Smooth muscle cell (in vitro differentiated cells): ENCODE data around the gene TTC32. TPM values are rescaled to one million over a fixed set of nuclear protein-coding genes. Genes with fewer than 3 reads are reported as not detected.

Source experiments
- DNase-seq: peaks from one replicate; lab custom pipeline; 2025; ENCODE audit not compliant: unreplicated experiment; lab: John Stamatoyannopoulos, UW
- H2AFZ ChIP-seq: fragments of 200-600 bp; sonication (generic); 2 replicates; pipeline ENCODE4 v1.6.0; 2016; ENCODE audit warnings: antibody characterized with exemption, low read depth, mild to moderate bottlenecking
- H3F3A ChIP-seq: fragments of 200-600 bp; sonication (generic); 2 replicates; pipeline ENCODE4 v1.6.0; 2017; ENCODE audit warnings: antibody characterized with exemption, low read depth
- H3K27ac ChIP-seq: fragments of 200-600 bp; sonication (generic); 2 replicates; pipeline ENCODE4 v1.5.1; 2016; ENCODE audit warnings: low read depth, mild to moderate bottlenecking
- H3K27me3 ChIP-seq: fragments of 200-600 bp; sonication (generic); 2 replicates; pipeline ENCODE4 v1.6.1; 2016; ENCODE audit warnings: low read depth, mild to moderate bottlenecking
- H3K36me3 ChIP-seq: fragments of 200-600 bp; sonication (generic); 2 replicates; pipeline ENCODE4 v1.5.1; 2016; ENCODE audit warnings: low read depth
- H3K4me1 ChIP-seq: fragments of 200-600 bp; sonication (generic); 2 replicates; pipeline ENCODE4 v1.5.1; 2016; ENCODE audit warnings: low read depth
- H3K4me2 ChIP-seq: fragments of 200-600 bp; sonication (generic); 2 replicates; pipeline ENCODE4 v1.6.0; 2016; ENCODE audit warnings: mild to moderate bottlenecking
- H3K4me3 ChIP-seq: fragments of 200-600 bp; sonication (generic); 2 replicates; pipeline ENCODE4 v1.5.1; 2016; ENCODE audit warnings: mild to moderate bottlenecking
- H3K79me2 ChIP-seq: fragments of 200-600 bp; sonication (generic); 2 replicates; pipeline ENCODE4 v1.6.0; 2016; ENCODE audit warnings: low read depth, mild to moderate bottlenecking
- H3K9ac ChIP-seq: fragments of 200-600 bp; sonication (generic); 2 replicates; pipeline ENCODE4 v1.6.0; 2016; ENCODE audit warnings: low read depth
- H3K9me3 ChIP-seq: fragments of 200-600 bp; sonication (generic); replicated peaks from 2 replicates; pipeline ENCODE4 v1.5.1; 2016; ENCODE audit warnings: low read depth
- H4K20me1 ChIP-seq: fragments of 200-600 bp; sonication (generic); 2 replicates; pipeline ENCODE4 v1.6.0; 2016; ENCODE audit warnings: low read depth
- WGBS: methylation state at CpG from one replicate; pipeline ENCODE4 v1.1.7; 2016; ENCODE audit warnings: low lambda C conversion rate; 5-methylcytosine and 5-hydroxymethylcytosine counted together
- polyA plus RNA-seq: library from polyadenylated mRNA; unstranded; fragments of >200 nt; fragmentation: Nextera tagmentation; extraction: Ambion mirVana; gene quantifications from 2 replicates; pipeline ENCODE4 v1.2.1, GENCODE V29; 2016
- total RNA-seq: library from RNA; depleted of rRNA; stranded (reverse); fragments of >200 nt; gene quantifications from 2 replicates; pipeline ENCODE4 v1.2.3, GENCODE V29; 2014
- TF ChIP-seq, protein P1 (sequence below): fragments of 200-600 bp; sonication (generic); IDR thresholded peaks from 2 replicates; pipeline ENCODE4 v1.5.1; 2017; ENCODE audit warnings: borderline replicate concordance, mild to moderate bottlenecking, antibody characterized with exemption; ENCODE audit not compliant: insufficient read depth, poor library complexity, severe bottlenecking

Gene TTC32
- total and polyA plus RNA-seq, 2 experiments from 2014 or later: 5.2 to 6.2 TPM

DNA sequence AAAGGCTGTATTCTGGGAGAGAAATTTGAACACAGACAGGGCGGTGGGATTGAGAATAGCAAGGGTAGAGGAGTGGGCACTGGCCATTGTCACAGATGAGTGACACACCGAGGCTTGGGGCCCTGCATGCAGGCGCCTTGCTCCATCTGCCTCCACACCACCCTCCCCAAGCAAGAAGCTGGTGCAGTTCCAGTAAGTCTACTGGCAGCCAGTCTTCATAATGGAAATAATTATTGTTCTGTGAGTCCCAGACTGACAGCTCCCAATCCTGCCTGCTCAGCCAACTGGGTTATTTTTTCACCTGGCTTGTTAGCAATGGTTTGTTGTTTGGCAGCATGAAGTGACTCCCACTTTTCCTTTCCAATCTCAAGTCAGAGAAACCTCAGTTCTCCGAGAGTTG, 13.0 kb downstream of the TTC32 start:
- no peaks in the 10 kb centered on the region for H3F3A ChIP-seq
- DNase-seq: no peak
- H3K36me3 ChIP-seq: no peaks in the 10 kb centered on the region
- H3K9ac ChIP-seq: no peak overlapping the region
- H4K20me1 ChIP-seq: peaks cover 18% of the 10 kb centered on the region
- no peaks in the 10 kb centered on the region for H3K9me3 ChIP-seq
- no peak overlapping the region for H2AFZ ChIP-seq
- H3K27me3 ChIP-seq: no peaks in the 10 kb centered on the region
- 93% methylated on average over 4 of the region's 4 CpGs for WGBS
- H3K4me1 ChIP-seq: no peaks in the 10 kb centered on the region
- no peak overlapping the region for H3K4me3 ChIP-seq
- TF ChIP-seq, protein P1, sequence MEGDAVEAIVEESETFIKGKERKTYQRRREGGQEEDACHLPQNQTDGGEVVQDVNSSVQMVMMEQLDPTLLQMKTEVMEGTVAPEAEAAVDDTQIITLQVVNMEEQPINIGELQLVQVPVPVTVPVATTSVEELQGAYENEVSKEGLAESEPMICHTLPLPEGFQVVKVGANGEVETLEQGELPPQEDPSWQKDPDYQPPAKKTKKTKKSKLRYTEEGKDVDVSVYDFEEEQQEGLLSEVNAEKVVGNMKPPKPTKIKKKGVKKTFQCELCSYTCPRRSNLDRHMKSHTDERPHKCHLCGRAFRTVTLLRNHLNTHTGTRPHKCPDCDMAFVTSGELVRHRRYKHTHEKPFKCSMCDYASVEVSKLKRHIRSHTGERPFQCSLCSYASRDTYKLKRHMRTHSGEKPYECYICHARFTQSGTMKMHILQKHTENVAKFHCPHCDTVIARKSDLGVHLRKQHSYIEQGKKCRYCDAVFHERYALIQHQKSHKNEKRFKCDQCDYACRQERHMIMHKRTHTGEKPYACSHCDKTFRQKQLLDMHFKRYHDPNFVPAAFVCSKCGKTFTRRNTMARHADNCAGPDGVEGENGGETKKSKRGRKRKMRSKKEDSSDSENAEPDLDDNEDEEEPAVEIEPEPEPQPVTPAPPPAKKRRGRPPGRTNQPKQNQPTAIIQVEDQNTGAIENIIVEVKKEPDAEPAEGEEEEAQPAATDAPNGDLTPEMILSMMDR: no peak
- no peak overlapping the region for H3K4me2 ChIP-seq
- no peaks in the 10 kb centered on the region for H3K79me2 ChIP-seq
- H3K27ac ChIP-seq: no peak overlapping the region

- peaks cover 6% of the 10 kb centered on the region for H4K20me1 ChIP-seq
- WGBS: 69% methylated on average over 7 of the region's 7 CpGs
Measured at GRCh38 chr2:19887510-19887909, 14.3 kb downstream of the TTC32 start.

GRCh38 chr2:19886261-19886660, 15.5 kb downstream of the TTC32 start:
- Histone ChIP-seq H3K4me3 (no peak overlapping the region), H3K9ac (no peak overlapping the region), H3K27me3 (no peaks in the 10 kb centered on the region), H3K4me2 (no peak overlapping the region), H3K36me3 (no peaks in the 10 kb centered on the region), H3K79me2 (no peaks in the 10 kb centered on the region), H4K20me1 (peaks cover under 1% of the 10 kb centered on the region), H2AFZ (no peak overlapping the region), H3F3A (no peaks in the 10 kb centered on the region), H3K4me1 (no peaks in the 10 kb centered on the region), H3K27ac (no peak overlapping the region), H3K9me3 (no peaks in the 10 kb centered on the region)
- DNase-seq: no peak
- WGBS: 74% methylated on average over 11 of the region's 11 CpGs
- TF ChIP-seq, protein P1: no peak

More at GRCh38 chr2:19887510-19887909, 14.3 kb downstream of the TTC32 start:
- Histone ChIP-seq H3K9ac (no peak overlapping the region), H3K4me2 (no peak overlapping the region), H3K36me3 (no peaks in the 10 kb centered on the region), H3K79me2 (no peaks in the 10 kb centered on the region), H3K27ac (no peak overlapping the region), H3F3A (no peaks in the 10 kb centered on the region), H3K27me3 (no peaks in the 10 kb centered on the region), H3K9me3 (no peaks in the 10 kb centered on the region), H3K4me1 (no peaks in the 10 kb centered on the region), H2AFZ (no peak overlapping the region), H3K4me3 (no peak overlapping the region)
- no peak for DNase-seq
- TF ChIP-seq, protein P1: no peak

DNA sequence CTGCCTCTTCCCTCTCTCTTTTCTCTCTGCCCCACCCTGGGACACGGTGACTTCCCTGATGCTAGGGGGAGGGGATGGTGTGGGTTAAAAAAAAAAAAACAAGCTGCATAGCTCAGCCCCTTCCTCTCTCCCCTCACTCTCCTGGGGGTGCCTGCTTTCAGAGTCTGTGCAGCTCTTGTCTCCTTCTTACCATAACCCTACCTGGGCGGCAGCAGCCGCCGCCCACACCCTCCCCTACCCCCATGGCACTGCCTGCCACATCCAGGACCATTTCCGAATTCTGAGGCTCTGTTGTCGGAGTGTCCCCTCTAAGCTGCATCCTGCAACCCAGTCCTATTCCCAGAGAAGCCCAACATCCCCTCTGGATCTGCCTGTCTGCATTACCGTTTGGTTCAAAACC, 16.0 kb downstream of the TTC32 start:
- H4K20me1 ChIP-seq: no peaks in the 10 kb centered on the region
- H3K4me1 ChIP-seq: no peaks in the 10 kb centered on the region
- WGBS: 83% methylated on average over 7 of the region's 7 CpGs
- no peaks in the 10 kb centered on the region for H3F3A ChIP-seq
- no peak overlapping the region for H3K27ac ChIP-seq
- H3K27me3 ChIP-seq: no peaks in the 10 kb centered on the region
- TF ChIP-seq, protein P1: no peak
- H3K4me2 ChIP-seq: no peak overlapping the region
- no peaks in the 10 kb centered on the region for H3K9me3 ChIP-seq
- H3K79me2 ChIP-seq: no peaks in the 10 kb centered on the region
- no peak overlapping the region for H3K9ac ChIP-seq
- H3K36me3 ChIP-seq: no peaks in the 10 kb centered on the region
- no peak for DNase-seq
- H2AFZ ChIP-seq: no peak overlapping the region
- no peak overlapping the region for H3K4me3 ChIP-seq
